ENCODE data around the gene ALPK1. TPM values are rescaled to one million over a fixed set of nuclear protein-coding genes. Genes with fewer than 3 reads are reported as not detected.

Gene ALPK1
- total RNA-seq, 2 experiments from 2014 or later: 33.7 to 51.1 TPM

GRCh38 chr4:112448306-112449132 is 151.3 kb downstream of the ALPK1 start:
- DNase-seq (ENCODE audit: low spot score): no peak
- Histone ChIP-seq H3K4me2 (ENCODE audit: low read length) (no peak overlapping the region), H3K4me3 (ENCODE audit: low read depth, low read length, poor library complexity, severe bottlenecking) (no peak overlapping the region), H4K20me1 (ENCODE audit: insufficient read depth, low read length) (no peaks in the 10 kb centered on the region), H2AFZ (ENCODE audit: low read length) (no peak overlapping the region), H3K9me3 (ENCODE audit: low read length) (peaks cover 5% of the 10 kb centered on the region; the same call in 1 of the 2 replicates), H3K27ac (ENCODE audit: low read depth, low read length, poor library complexity, severe bottlenecking) (no peak overlapping the region), H3K9me2 (ENCODE audit: insufficient read depth, low read length) (no peaks in the 10 kb centered on the region), H3K4me1 (ENCODE audit: insufficient read depth, low read length, poor library complexity, severe bottlenecking) (no peaks in the 10 kb centered on the region), H3K36me3 (ENCODE audit: insufficient read depth, low read length) (no peaks in the 10 kb centered on the region), H3K79me2 (ENCODE audit: insufficient read depth, low read depth, low read length) (no peaks in the 10 kb centered on the region)
- ChIA-PET POLR2A (interaction anchor here (0.5 to 0.8 kb wide), 2 partner anchors 8 to 59 kb away, joined by 3 read pairs; no protein-coding TSS in a partner anchor), CTCF (ENCODE audit: unreplicated experiment) (no interaction called here)
- BruUV-seq (replicated peaks): no TSS peak
- intact Hi-C loops (cut with micrococcal nuclease; ENCODE audit: unreplicated experiment): no loop called here
- TF ChIP-seq EZH2phosphoT487 (IDR thresholded peaks at IDR 0.05; ENCODE audit: borderline replicate concordance, low read depth, low read length) (no peak), CTCF (conservative IDR thresholded peaks at IDR 0.05; ENCODE audit: low read length) (no peak)

DNA sequence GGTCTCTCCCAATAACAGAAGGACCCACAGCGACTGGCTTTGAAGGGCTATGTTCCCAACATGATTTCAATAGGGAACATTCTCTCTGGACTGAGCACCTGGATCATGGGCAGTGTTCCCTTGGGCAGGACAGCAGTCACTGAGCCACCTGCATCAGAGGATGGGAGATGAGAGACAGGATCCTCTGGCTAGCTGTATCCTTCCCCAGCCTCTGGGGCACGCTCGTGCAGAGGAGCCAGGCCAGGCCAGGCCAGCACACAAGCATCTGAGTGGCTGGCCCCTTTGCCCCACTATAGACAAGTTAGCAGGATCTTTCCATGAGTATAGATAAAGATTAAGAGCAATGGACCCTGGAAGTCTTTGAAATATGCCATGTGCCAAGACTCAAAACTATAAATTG is 152.5 kb downstream of the ALPK1 start:
- Histone ChIP-seq H3K79me2 (ENCODE audit: insufficient read depth, low read depth, low read length) (no peaks in the 10 kb centered on the region), H3K4me2 (ENCODE audit: low read length) (no peak overlapping the region), H2AFZ (ENCODE audit: low read length) (no peak overlapping the region), H4K20me1 (ENCODE audit: insufficient read depth, low read length) (no peaks in the 10 kb centered on the region), H3K36me3 (ENCODE audit: insufficient read depth, low read length) (no peaks in the 10 kb centered on the region), H3K9me3 (ENCODE audit: low read length) (peaks cover 5% of the 10 kb centered on the region; the same call in 1 of the 2 replicates), H3K4me1 (ENCODE audit: insufficient read depth, low read length, poor library complexity, severe bottlenecking) (no peaks in the 10 kb centered on the region), H3K9me2 (ENCODE audit: insufficient read depth, low read length) (no peaks in the 10 kb centered on the region), H3K27ac (ENCODE audit: low read depth, low read length, poor library complexity, severe bottlenecking) (no peak overlapping the region), H3K4me3 (ENCODE audit: low read depth, low read length, poor library complexity, severe bottlenecking) (no peak overlapping the region)
- TF ChIP-seq CTCF (conservative IDR thresholded peaks at IDR 0.05; ENCODE audit: low read length) (no peak), EZH2phosphoT487 (IDR thresholded peaks at IDR 0.05; ENCODE audit: borderline replicate concordance, low read depth, low read length) (no peak)
- POLR2A ChIA-PET: no interaction called here
- CTCF ChIA-PET (ENCODE audit: unreplicated experiment): no interaction called here
- BruUV-seq (replicated peaks): no TSS peak
- intact Hi-C loops (cut with micrococcal nuclease; ENCODE audit: unreplicated experiment): no loop called here
- DNase-seq (ENCODE audit: low spot score): no peak

DNA sequence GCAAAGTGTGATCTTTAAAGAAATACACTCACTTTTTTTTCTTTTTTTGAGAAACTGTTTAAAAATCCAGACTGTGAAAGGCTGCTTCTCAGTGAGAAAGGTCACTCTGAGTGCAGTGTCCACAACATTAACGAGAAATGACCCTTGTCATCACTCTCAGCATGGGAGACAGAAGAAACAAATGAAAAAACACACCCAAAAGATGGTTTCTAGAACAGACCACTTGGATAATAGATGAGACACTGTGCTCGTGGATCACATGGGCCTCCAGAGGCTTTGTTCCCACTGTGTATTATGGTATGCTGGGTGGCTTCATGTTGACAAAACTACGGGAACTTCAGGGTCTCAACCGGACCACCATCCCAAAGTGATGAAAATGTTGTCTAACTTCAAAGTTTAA is 153.9 kb downstream of the ALPK1 start:
- Histone ChIP-seq H4K20me1 (ENCODE audit: insufficient read depth, low read length) (no peaks in the 10 kb centered on the region), H3K9me2 (ENCODE audit: insufficient read depth, low read length) (no peaks in the 10 kb centered on the region), H3K9me3 (ENCODE audit: low read length) (no peaks in the 10 kb centered on the region), H3K79me2 (ENCODE audit: insufficient read depth, low read depth, low read length) (no peaks in the 10 kb centered on the region), H3K4me3 (ENCODE audit: low read depth, low read length, poor library complexity, severe bottlenecking) (no peak overlapping the region), H3K4me1 (ENCODE audit: insufficient read depth, low read length, poor library complexity, severe bottlenecking) (no peaks in the 10 kb centered on the region), H2AFZ (ENCODE audit: low read length) (no peak overlapping the region), H3K36me3 (ENCODE audit: insufficient read depth, low read length) (no peaks in the 10 kb centered on the region), H3K27ac (ENCODE audit: low read depth, low read length, poor library complexity, severe bottlenecking) (no peak overlapping the region), H3K4me2 (ENCODE audit: low read length) (no peak overlapping the region)
- TF ChIP-seq CTCF (conservative IDR thresholded peaks at IDR 0.05; ENCODE audit: low read length): no peak
- TF ChIP-seq EZH2phosphoT487 (IDR thresholded peaks at IDR 0.05; ENCODE audit: borderline replicate concordance, low read depth, low read length): no peak
- POLR2A ChIA-PET: no interaction called here
- intact Hi-C loops (cut with micrococcal nuclease; ENCODE audit: unreplicated experiment): no loop called here
- CTCF ChIA-PET (ENCODE audit: unreplicated experiment): no interaction called here
- no peak for DNase-seq (ENCODE audit: low spot score)
- no TSS peak for BruUV-seq (replicated peaks)
